NCI-H1694 treated with DMSO at 0.1 percent for 48 hours (cell line): Measurements from ENCODE around the gene ADAM10.

Source experiments
- DNase-seq: peaks from one replicate; lab custom pipeline; 2025; lab: John Stamatoyannopoulos, UW

Gene ADAM10

DNA sequence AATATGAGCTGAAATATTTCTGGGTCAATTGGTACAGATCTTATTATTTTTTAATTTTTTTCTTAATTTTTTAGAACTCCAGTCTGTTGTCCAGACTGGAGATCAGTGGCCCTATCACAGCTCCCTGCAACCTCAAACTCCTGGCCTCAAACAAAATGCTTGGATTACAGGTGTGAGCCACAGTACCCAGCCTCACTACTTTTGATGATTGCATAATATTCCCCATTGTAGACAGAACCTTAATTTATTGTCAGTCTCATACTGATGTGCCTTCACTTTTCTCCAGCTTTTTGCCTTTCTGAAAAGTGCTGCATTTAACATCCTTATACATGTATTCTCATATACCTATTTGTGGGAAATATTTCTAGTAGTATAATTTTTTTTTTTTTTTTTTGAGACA, 172.8 kb downstream of the ADAM10 start:
- no peak for DNase-seq

DNA sequence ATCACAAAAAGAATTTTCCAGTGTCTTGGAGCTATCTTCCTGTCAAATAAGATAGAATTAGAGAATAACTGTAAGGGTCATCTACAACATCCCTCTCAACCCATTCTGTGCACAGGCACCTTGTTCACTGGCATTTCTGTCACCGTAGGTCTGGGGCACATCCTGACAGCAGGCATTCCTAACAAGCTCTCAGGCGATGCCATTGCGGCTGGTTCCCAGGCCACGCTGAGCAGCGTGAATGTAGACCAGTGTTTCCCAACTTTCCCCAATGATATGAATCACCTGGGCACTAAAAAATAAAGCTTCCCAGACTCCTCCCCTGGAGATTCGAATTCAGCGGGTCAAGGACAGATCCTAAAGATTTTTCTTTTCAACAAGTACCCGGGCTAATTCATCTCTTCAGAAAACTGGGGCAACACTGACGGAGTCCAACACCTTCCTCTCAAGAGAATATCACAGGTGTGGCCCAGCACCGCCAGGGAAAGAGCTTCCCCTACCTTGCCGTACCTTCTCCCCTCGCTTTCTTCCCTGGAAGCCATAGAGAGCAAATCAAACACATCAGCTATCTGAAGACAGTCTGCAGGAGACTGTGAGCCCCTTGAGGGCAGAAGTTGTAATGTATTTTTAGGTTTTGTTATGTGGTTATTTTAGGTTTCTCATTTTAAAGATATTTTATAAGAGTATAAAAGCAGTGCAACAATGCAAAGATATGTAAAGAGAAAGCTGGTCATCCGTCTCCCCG, 174.3 kb downstream of the ADAM10 start:
- no peak for DNase-seq

DNA sequence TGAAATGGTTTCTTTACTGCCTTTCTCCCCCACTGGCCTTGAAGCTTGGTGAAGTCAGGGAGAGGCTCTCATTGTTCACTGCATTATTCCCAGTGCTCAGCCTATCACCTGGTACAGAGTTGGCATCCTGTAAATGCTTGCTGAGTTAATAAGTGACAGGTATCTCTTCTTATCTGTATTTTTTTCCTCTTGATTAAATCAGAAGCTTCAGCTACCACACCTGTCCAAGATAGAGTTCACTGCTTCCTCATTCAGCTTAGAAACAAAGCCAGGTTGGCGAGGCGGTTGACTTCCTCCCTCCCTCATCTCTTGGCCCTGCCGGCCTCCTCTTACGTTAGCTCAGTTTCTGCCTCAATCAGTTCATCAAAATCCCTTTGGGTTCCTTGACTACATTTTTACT, 174.9 kb downstream of the ADAM10 start:
- no peak for DNase-seq

DNA sequence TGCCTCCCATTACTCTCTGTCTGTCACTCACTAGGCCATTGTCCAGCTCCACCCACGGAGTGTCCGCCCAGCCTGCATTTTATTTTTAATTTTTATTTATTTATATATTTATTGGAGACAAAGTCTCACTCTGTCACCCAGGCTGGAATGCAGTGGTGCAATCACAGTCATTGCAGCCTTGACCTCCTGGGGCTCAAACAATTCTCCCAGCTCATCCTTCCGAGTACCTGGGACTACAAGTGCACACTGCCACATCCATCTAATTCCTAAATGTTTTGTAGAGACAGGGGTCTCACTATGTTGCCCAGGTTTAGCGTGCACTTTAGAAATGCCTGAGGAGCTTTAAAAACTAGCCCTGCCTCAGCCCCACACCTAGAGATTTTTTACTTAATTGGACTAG, 176.2 kb downstream of the ADAM10 start:
- no peak for DNase-seq

DNA sequence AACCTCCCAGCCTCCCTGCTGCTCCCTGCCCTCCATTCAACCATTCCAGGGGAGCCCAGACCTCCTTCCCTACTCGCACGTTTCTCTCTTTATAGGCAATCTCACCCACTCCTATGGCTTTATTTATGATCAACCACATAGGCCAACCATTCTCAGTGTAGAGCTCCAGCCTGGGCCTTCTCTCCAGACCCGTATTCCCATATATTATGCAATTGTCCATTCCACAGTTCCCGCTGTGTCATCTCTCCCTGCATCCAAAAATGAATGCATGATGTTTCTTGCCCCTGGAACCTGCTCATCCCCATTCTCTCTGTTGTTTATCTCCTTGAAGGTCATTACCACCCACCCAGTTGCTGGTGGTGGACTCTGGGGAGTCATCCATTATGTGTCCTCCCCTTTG, 177.0 kb downstream of the ADAM10 start:
- no peak for DNase-seq

DNA sequence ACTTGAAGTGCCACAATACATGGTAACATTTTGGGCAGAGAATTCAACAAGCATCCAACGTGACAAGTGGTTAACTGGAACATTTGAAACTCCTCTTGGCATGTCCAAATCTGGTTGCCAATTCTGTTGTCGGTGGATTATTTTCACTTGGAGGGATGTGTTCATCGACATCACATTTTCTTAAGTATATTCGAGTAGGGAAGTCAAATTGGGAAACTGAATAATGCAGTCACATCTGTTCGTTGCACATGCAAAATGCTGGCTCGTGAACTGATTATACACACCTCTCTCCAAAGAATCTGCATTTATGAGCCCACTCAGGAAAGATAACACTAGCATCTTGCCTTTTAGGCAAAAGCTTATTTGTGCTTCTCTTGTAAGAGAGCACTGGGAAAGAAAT, 178.0 kb downstream of the ADAM10 start:
- no peak for DNase-seq

DNA sequence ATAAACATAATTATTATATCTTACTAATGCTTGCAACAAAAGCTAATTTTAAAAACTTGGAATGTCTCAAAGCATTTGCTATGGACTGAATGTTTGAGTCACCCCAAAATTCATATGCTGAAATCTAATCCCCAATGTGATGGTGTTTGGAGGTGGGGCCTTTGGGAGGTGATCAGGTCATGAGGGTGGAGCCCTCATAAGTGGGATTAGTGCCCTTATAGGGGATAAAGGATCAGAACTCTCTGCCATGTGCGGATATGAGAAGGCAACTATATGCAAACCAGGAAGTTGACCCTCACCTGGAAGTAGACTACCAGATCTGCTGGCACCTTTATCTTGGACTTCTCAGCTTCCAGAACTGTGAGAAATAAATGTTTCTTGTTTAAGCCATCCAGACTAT, 180.1 kb downstream of the ADAM10 start:
- no peak for DNase-seq

DNA sequence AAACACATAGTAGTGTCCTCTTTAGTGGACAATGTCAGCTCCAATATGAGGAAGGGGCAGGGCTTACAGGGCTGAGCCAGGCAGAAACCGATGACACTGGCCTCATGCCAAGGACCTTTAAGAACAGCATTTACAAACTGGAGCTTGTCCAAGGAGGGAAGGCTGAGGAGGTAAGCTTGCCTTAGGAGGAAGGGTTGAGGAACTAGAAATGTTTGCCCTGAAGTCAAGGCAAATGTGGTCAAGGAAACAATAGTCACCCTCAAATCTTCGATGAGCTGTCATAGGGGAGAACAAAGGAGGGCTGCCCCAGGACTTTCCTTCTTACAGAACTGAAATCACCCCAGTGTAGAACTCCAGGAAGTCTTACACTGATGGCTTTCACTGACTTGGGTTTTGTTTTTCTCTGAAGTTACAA, 181.3 kb downstream of the ADAM10 start:
- DNase-seq, result no peak

DNA sequence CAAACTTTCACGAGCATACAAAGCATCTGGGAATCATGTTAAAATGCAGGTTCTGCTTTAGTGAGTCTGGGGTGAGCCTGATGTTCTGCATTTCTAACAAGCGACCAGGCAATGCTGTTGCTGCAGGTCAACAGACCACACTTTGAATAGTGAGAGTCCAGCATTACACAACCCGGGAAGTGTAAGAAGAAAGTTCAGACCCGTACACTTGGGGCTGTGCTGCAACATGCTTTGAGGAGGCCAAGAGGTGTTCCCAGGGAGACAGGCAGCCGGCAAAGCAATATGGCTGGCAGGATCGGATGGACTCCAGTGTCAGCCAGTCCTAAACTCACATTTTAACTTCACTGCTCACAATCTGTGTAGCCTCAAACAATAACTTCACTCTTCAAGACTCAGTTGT, 183.5 kb downstream of the ADAM10 start:
- DNase-seq, result no peak

DNA sequence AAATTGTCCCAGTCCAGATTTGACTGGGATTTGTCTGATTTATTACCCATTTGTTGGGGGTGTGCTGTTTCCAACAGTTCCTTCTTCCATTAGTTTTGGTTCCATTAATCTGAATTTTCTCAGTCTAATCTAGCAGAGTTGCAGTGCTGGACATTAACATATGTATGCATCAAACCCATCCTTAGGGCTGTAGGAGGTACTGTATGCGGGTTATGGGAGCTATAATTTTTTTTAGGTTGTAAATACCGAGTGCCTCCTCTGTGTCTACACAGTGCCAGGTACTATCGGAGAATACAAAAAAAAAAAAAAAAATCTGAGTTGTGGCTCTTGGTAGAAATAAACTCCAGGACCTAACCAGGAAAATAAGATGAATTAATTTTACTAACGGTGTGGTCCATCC, 183.9 kb downstream of the ADAM10 start:
- no peak for DNase-seq

DNA sequence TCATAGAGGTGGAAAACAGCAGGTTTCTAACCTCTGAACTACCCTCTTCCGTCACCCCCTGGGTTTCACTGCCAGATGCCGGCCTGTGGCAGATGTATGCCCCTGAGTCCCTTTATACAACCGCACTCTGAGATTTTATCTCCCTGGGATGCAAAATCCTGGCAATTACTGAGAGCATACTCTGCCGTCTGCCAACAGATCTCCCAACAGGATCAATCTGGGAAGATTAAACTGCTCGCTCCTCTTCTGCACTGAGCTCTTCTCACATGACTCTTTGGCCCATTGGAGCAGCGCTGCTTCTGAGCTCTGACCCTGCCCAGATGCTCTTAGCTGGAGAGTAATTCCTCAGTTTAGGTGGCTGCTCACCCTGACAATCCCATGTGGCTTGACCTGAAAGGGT, 184.5 kb downstream of the ADAM10 start:
- peak; percentile 26 for DNase-seq

DNA sequence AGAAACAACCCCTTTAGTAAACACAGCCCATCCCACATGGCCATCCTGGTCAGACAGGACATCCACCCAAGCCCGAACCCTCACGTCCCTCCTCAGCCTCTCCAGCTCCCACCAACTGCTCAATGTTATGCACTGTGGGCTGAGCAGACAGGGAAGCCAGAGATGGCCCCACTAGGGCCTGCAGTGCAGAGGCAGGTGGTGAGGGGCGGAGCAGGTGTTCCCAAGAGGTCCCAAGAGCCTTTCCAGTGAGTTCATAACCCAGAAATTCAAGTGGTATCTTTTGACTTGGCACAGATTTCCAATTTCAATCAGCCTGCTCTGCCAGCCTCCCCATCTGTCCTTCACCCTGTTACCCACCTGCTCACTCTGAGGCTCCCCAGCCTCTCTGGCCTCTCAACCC, 187.4 kb downstream of the ADAM10 start:
- DNase-seq, result peak; percentile 96

DNA sequence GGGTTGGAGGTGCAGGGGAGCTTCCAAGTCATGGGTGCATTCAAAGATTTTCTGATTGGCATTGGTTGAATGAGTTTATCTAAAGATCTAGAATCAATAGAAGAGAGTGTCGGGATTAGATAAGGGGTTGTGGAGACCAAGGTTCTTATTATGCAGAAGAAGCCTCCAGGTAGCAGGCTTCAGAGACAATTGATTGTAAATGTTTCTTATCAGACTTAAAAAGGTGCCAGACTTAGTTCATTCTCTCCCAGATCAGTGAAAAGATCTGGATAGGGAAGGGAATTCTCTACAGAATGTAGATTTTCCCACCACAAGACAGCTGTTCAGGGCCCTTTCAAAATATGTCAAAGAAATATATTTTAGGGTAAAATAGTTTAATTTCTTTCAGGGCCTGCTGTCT, 188.2 kb downstream of the ADAM10 start:
- no peak for DNase-seq

DNA sequence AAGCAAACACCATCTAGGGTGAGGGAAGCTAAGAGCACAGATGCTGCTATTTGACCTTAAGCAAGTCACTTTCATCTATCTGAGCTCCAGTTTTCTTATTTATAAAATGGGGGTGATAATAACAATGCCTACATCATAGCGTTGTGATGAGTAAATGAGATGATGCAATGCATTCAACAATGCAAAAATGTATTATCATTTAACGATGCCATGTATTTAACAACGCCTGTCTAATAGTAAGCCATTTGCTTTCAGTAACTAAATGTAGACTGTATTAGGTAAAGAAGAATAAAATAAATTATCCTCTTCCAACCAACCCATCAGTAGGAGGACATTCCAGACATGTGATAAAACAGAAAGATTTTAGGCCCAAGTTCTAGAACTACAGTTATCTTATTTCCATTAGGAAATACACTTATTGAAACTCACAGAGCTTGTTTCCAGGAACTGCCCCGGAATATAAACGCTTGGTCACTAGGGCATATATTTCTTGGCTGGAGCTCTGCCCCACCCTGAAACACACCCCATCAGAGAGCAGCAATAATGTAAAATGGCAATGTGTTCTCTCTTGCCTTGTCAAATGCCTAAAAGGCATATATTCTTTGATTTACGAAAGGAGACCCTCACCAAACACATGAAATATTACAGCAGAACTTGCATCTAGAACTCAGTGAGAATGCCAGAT, 189.5 kb downstream of the ADAM10 start:
- no peak for DNase-seq

DNA sequence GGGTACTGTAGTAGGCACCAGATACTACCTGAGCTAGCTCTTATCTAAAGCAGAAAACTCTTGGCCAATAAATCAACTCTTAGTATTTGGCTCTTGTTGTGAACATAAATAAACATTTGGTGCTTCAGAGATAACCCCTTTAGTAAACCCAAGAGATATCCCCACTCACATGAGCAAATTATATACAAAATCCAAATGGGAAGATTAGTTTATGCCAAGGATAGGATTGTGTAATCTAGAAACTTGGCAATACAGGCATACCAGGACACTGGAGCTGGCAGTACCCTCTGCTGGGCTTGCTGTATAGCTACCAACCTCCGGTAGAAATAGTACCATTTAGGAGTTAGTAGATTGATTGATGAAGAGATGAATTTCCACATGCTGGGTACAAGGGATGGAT, 190.7 kb downstream of the ADAM10 start:
- DNase-seq, result no peak

DNA sequence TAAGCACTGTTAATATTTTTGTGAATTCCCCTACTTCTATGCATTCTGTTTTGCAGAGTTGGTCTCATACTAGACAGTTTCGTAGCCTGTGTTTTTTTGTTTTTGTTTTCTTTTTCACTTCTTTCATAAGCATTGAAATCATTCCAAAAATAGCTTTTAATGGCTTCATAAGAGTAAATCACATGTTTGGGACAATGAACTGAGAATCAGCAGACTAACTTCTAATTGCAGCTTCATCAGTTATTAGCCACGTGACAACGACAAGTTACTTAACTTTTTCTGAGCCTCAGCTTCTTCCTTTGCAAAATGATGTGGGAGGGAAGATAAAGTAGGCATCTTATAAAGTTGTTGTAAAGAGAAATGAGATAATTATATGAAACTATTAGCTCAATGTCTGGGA, 193.0 kb downstream of the ADAM10 start:
- no peak for DNase-seq

DNA sequence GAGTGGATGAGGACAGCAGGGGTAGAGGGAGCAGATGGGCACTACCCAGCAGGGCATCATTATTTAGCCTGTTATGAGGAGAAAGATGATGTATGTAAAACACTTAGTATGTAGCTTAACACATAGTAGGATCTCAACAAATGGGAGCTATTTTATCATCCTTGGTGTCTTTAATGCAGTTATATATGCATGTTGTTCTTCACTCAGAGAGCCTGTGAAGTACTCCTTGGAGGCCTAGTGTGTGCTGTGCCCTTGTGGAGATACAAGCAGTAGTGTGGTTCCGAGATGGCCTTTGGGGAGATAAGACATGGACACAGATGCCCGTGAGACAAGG, 193.5 kb downstream of the ADAM10 start:
- DNase-seq, result no peak

DNA sequence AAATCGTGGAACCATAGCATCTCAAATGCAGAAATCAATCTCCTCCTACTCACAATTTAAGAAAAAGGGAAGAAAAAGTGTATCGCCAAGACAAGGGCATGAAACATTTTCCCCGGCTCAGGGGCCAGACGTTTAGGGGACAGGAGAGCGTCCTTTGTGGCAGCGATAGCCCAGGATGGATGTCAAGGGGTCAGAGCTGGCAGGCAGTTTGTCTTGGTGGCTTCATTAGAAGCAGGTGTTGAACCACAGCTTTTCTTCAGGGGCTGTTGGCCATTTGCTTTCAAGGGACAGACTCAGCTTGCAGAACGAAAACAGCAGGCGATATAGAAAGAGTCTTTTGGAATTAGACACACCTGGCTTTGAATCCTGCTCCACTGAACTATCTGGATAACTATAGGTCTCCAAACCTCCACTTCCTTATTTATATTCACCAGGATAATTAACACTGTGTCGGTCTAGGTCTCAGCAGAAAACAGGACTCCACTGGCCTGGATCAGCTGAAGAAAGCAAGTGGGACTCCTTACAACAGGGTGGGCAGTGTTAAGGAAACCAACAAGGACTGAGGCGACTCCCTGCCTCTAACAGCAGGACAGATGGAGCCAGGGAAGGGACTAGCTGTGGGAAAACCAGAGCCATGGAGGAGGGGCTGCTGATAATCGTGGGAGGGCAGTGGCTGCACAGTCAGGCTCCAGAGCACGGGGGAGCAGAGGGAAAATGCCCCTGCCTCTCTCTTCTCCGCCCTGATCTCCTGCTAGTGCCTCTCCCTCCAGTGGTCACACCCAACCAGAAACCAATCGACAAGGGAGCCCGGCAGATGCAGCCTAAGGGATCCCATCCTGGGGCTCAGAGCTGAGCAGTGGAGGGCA, 194.1 kb downstream of the ADAM10 start:
- peak; percentile 32 for DNase-seq

DNA sequence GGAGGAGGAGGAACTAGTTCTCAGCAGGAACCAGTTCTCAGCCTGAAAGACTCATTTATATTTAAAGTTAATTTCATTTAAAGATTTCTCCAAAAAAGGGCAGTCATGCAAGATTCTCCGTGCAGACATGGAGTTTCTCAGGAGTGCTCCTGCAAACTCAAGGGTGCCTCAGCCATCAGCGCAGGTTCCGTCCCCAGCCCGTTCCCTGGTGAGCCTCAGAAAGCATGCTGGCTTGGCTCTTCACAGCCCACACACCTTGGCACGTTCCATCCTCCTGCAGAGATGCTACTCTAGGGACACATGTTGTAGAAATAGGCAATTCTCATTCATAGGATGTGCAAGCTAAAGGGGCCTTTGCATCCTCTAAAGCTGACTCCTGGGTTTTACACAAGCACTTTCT, 194.7 kb downstream of the ADAM10 start:
- no peak for DNase-seq

DNA sequence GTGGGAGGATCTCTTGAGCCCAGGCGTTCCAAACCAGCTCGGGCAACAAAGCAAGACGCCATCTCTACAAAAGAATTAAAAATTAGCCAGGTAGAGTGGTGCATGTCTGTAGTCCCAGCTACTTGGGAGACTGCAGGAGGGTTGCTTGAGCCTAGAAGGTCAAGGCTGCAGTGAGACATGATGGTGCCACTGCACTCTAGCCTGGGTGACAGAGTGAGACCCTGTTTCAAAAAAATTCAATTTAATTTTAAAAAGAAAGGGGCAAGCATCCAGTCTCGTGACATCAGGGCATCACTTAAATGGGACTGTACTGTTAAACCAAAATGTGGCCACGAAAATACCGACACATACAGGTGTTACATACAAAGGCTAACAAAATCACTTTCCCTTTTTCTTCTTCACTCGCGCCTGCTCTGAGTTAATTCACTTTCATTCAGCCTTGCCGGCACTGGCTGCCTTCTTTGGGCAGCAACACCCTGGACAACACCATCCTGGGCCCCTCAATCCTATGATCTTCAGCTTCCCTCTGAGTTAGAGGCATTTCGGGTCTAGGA, 196.1 kb downstream of the ADAM10 start:
- DNase-seq, result no peak

DNA sequence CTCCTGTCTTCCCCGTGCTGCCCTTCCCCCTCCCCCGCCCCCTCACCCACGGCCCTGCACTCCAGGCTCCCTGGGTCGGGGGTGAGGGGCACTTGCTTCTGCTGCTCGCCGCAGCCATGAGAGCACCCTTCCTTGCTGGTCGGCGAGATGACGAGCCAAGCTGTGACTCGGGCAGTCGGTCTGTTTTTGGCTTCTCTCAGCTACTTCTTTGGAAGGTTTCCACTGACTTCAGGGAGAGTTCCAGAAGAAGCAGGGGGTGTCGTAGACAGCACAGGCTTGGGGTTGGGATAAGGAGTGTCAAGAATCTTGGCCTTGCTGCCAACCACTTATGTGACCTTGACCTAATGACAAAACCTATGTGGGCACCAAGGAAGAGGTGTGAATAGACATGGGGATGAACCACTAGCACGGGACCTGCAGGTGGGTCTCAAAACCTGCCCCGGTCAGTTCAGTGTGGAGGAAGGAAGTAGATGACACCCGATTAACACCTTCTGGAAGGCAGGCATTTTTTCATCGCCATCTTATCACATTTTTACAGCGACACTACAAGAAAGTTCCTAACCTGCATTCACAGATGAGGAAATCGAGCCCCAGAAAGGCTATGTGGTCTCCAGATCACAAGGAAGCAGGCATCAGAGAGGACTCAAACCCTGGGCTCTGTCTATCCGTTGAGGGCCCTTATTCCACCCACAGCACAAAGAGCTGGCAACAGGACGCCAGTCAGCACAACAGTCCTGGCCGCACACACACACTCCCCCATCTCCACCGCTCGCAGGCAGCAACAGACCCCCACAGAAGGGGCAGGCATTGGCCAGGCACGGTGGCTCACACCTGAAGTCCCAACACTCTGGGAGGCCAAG, 196.8 kb downstream of the ADAM10 start:
- DNase-seq, result no peak
